Liver (tissue), 3 donors: ENCODE results near the gene ABCG8.
"Not testable (repeated sequence)": the region's sequence is repeated elsewhere in the genome, so short reads cannot be mapped to it uniquely, and the experiment has no call there.

Experiments used
- CTCF ChIP-seq: fragments of 150-350 bp; IDR thresholded peaks from 2 replicates; pipeline ENCODE4 v1.5.1; 2017; ENCODE audit warnings: improper control_type of control experiment, low read depth, low read length; ENCODE audit not compliant: missing input control
- MAX ChIP-seq: IDR thresholded peaks from 2 replicates; pipeline ENCODE4 v1.6.1; 2016; ENCODE audit warnings: antibody characterized with exemption
- RAD21 ChIP-seq, 2 donors: IDR thresholded peaks; 2 replicates each; pipeline ENCODE4 v1.6.1; 2016; ENCODE audit warnings: antibody characterized with exemption in 2 of 2, mild to moderate bottlenecking in 2 of 2
- SP1 ChIP-seq: IDR thresholded peaks from 2 replicates; pipeline ENCODE4 v1.6.1; 2018; ENCODE audit warnings: antibody characterized with exemption, mild to moderate bottlenecking
- TAF1 ChIP-seq: conservative IDR thresholded peaks from 2 replicates; pipeline ENCODE4 v1.6.1; 2016; ENCODE audit warnings: antibody characterized with exemption, mild to moderate bottlenecking
- TF ChIP-seq, protein P1 (sequence below): IDR thresholded peaks from 2 replicates; pipeline ENCODE4 v1.6.1; 2016; ENCODE audit warnings: antibody characterized with exemption, mild to moderate bottlenecking
- donor health status: healthy.
- donor health status: healthy.

GRCh38 chr2:43911136-43911790 lies 72.5 kb downstream of the ABCG8 start:
- TF ChIP-seq, protein P1, sequence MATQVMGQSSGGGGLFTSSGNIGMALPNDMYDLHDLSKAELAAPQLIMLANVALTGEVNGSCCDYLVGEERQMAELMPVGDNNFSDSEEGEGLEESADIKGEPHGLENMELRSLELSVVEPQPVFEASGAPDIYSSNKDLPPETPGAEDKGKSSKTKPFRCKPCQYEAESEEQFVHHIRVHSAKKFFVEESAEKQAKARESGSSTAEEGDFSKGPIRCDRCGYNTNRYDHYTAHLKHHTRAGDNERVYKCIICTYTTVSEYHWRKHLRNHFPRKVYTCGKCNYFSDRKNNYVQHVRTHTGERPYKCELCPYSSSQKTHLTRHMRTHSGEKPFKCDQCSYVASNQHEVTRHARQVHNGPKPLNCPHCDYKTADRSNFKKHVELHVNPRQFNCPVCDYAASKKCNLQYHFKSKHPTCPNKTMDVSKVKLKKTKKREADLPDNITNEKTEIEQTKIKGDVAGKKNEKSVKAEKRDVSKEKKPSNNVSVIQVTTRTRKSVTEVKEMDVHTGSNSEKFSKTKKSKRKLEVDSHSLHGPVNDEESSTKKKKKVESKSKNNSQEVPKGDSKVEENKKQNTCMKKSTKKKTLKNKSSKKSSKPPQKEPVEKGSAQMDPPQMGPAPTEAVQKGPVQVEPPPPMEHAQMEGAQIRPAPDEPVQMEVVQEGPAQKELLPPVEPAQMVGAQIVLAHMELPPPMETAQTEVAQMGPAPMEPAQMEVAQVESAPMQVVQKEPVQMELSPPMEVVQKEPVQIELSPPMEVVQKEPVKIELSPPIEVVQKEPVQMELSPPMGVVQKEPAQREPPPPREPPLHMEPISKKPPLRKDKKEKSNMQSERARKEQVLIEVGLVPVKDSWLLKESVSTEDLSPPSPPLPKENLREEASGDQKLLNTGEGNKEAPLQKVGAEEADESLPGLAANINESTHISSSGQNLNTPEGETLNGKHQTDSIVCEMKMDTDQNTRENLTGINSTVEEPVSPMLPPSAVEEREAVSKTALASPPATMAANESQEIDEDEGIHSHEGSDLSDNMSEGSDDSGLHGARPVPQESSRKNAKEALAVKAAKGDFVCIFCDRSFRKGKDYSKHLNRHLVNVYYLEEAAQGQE, result not testable (repeated sequence)
- TF ChIP-seq CTCF; MAX; TAF1; SP1; RAD21 (IDR thresholded peaks at IDR 0.05): not testable (repeated sequence)
